Fibroblast of mammary gland (primary cell): Measurements from ENCODE around the gene ANKRD22.
A peak's percentile ranks its signal among the peaks of the same experiment; 100 is the strongest.

Source experiments
- DNase-seq: peaks from one replicate; pipeline ENCODE4 v3.0.0-alpha.2; 2010; ENCODE audit warnings: low read depth
- H3K4me3 ChIP-seq: 2 replicates; pipeline ENCODE4 v1.5.1; 2011; ENCODE audit warnings: low read depth, mild to moderate bottlenecking, low read length, moderate library complexity; ENCODE audit not compliant: control insufficient read depth
- TF ChIP-seq, protein P1 (sequence below): conservative IDR thresholded peaks from 2 replicates; pipeline ENCODE4 v1.5.1; 2011; ENCODE audit warnings: low read depth, low read length, inconsistent platforms; ENCODE audit not compliant: control insufficient read depth, insufficient read depth

ANKRD22 gene

DNA sequence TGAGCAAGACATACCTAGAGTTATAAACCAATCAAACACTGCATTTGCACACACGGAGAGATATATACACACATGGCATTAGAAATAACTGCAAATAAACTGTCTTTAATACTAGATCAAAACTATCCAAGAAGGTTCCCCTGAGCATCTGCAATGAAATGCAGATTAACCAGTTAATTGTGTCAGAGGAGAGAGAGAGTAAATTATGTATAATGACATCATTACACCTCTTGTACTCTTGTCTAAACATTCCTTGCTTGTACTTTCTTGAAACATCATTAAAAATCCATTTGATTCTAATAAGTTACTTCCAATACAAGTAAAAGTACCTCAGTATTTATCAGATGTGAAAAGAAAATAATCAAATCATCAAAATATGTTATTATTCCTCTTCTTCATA, 932 bp downstream of the ANKRD22 start:
- TF ChIP-seq, protein P1, sequence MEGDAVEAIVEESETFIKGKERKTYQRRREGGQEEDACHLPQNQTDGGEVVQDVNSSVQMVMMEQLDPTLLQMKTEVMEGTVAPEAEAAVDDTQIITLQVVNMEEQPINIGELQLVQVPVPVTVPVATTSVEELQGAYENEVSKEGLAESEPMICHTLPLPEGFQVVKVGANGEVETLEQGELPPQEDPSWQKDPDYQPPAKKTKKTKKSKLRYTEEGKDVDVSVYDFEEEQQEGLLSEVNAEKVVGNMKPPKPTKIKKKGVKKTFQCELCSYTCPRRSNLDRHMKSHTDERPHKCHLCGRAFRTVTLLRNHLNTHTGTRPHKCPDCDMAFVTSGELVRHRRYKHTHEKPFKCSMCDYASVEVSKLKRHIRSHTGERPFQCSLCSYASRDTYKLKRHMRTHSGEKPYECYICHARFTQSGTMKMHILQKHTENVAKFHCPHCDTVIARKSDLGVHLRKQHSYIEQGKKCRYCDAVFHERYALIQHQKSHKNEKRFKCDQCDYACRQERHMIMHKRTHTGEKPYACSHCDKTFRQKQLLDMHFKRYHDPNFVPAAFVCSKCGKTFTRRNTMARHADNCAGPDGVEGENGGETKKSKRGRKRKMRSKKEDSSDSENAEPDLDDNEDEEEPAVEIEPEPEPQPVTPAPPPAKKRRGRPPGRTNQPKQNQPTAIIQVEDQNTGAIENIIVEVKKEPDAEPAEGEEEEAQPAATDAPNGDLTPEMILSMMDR, result no peak
- no peak for DNase-seq
- no peak overlapping the region for H3K4me3 ChIP-seq

- H3K4me3 ChIP-seq, result no peak overlapping the region
- TF ChIP-seq, protein P1, result no peak
- DNase-seq, result peak; percentile 66
These were observed 2.4 kb downstream of the ANKRD22 start for GRCh38 chr10:88849234-88849633.

GRCh38 chr10:88848499-88848898, 3.1 kb downstream of the ANKRD22 start:
- DNase-seq, result peak; percentile 91
- TF ChIP-seq, protein P1, result no peak
- no peak overlapping the region for H3K4me3 ChIP-seq

DNA sequence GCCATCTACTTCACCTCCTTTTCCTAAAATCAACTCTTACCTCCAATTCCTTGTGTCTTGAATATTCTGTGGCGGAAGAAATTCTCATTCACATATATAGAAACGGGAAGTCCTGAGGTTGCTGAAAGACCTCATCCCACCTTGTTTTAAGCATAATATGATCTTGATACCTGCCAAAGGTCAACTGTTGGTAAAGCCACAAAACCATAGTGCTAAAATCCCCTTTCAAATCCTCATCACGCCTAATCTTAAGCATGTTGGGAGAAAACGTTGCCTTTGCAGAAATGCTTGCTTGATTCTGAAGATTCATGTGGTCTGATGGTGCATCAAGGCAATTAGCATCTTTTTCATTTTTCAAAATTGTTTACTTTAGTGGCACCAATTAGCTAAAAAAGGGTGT, 8.5 kb downstream of the ANKRD22 start:
- DNase-seq, result no peak
- TF ChIP-seq, protein P1, result no peak
- no peak overlapping the region for H3K4me3 ChIP-seq

GRCh38 chr10:88841316-88842111, 10.1 kb downstream of the ANKRD22 start:
- H3K4me3 ChIP-seq, result no peak overlapping the region
- TF ChIP-seq, protein P1, result no peak
- no peak for DNase-seq

DNA sequence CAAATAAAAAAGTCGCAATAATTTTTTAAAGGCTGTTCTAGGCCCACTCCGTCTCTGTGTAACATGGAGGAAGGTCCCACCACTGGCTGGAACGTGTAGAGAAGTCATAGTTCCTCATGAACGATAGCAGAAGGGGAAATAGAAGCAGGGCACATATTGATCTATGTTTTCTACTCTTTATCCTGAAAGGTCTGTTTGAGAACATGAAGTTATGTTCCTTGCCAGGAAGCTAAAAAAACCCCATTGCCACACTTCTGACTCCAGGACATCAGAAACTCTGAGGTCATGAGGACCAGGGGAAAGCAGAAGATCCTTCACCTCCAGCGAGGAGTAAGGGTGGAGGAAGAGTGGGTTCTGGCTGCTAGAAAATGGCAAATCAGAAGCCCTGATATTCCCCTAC, 10.8 kb downstream of the ANKRD22 start:
- no peak for DNase-seq
- no peak overlapping the region for H3K4me3 ChIP-seq
- TF ChIP-seq, protein P1, result no peak
